C4-2B (cell line): ENCODE measurements around the gene SPDYC.

Source experiments
- CTCF ChIP-seq: fragments of 450-650 bp; conservative IDR thresholded peaks from 2 replicates; pipeline ENCODE4 v1.5.1; 2017; ENCODE audit warnings: mild to moderate bottlenecking
- ZFX ChIP-seq: fragments of 450-650 bp; IDR thresholded peaks from 2 replicates; pipeline ENCODE4 v1.6.1; 2017

- TF ChIP-seq CTCF = no peak
- TF ChIP-seq ZFX = no peak
Observed at GRCh38 chr11:65165410-65166317, 4.4 kb upstream of the SPDYC start.
